HG03039 (cell line): Measurements from ENCODE around the gene MOB3B.

Experiments used
- ATAC-seq: cut with Tn5 transposase; IDR thresholded peaks from one replicate; pipeline ENCODE4 v1.9.1; 2021; ENCODE audit warnings: mild to moderate bottlenecking, moderate library complexity; ENCODE audit not compliant: unreplicated experiment

The MOB3B gene

GRCh38 chr9:27529316-27530278 lies at the start of gene MOB3B:
MOB3B (minus strand) TSS chr9:27529814; CDS start chr9:27455550, 74,264 bp downstream.
- ATAC-seq: peak; percentile 80

GRCh38 chr9:27573634-27574590 lies 44.3 kb upstream of the MOB3B start:
- peak; percentile 85 for ATAC-seq

- peak; percentile 57 for ATAC-seq
Observed at GRCh38 chr9:27572918-27573633, 43.5 kb upstream of the MOB3B start, which contains the start of gene C9orf72. C9orf72 (minus strand) TSS chr9:27573481; CDS start chr9:27567120, 6,361 bp downstream.

- peak; percentile 33 for ATAC-seq
Observed at GRCh38 chr9:27572566-27572917, 42.9 kb upstream of the MOB3B start.

- no peak for ATAC-seq
Observed at GRCh38 chr9:27572061-27572460, 42.4 kb upstream of the MOB3B start.

GRCh38 chr9:27571011-27571410 lies 41.4 kb upstream of the MOB3B start:
- ATAC-seq: no peak

- ATAC-seq: no peak
Observed at GRCh38 chr9:27569406-27569805, 39.8 kb upstream of the MOB3B start.

- ATAC-seq: no peak
Observed at GRCh38 chr9:27566118-27566517, 36.5 kb upstream of the MOB3B start.

GRCh38 chr9:27565696-27566095 lies 36.1 kb upstream of the MOB3B start:
- ATAC-seq: no peak

GRCh38 chr9:27564670-27565069 lies 35.1 kb upstream of the MOB3B start:
- ATAC-seq: no peak

- no peak for ATAC-seq
Observed at GRCh38 chr9:27563738-27564430, 34.3 kb upstream of the MOB3B start.

- peak; percentile 66 for ATAC-seq
Observed at GRCh38 chr9:27561685-27562084, 32.1 kb upstream of the MOB3B start.

- ATAC-seq: no peak
Observed at GRCh38 chr9:27560457-27560856, 30.8 kb upstream of the MOB3B start.

GRCh38 chr9:27558307-27558706 lies 28.7 kb upstream of the MOB3B start:
- ATAC-seq: no peak

GRCh38 chr9:27556470-27556869 lies 26.9 kb upstream of the MOB3B start:
- ATAC-seq: no peak

- no peak for ATAC-seq
Observed at GRCh38 chr9:27554712-27555111, 25.1 kb upstream of the MOB3B start.

GRCh38 chr9:27549196-27549755 lies 19.7 kb upstream of the MOB3B start:
- ATAC-seq: no peak

- no peak for ATAC-seq
Observed at GRCh38 chr9:27548055-27548741, 18.6 kb upstream of the MOB3B start.

GRCh38 chr9:27545471-27545870 lies 15.9 kb upstream of the MOB3B start:
- no peak for ATAC-seq
